Body of pancreas (tissue), 4 donors: Measurements from ENCODE around the gene TMEM145.

ENCODE experiments used
- POLR2A ChIP-seq, 3 donors: fragments of 450-650 bp; IDR thresholded peaks; one replicate each; pipeline ENCODE4 v1.6.1; 2016; ENCODE audit warnings: antibody characterized with exemption in 3 of 3, mild to moderate bottlenecking in 2 of 3
- TF ChIP-seq, protein P1 (sequence below), 7 experiments: fragments of 450-650 bp in 4 of 7; fragments of 200-600 bp in 3 of 7; sonication (generic) in 3 of 7; IDR thresholded peaks; one replicate each; pipeline ENCODE4 v1.5.1; 2016 to 2019; ENCODE audit warnings: antibody characterized with exemption in 7 of 7

- TF ChIP-seq, protein P1, sequence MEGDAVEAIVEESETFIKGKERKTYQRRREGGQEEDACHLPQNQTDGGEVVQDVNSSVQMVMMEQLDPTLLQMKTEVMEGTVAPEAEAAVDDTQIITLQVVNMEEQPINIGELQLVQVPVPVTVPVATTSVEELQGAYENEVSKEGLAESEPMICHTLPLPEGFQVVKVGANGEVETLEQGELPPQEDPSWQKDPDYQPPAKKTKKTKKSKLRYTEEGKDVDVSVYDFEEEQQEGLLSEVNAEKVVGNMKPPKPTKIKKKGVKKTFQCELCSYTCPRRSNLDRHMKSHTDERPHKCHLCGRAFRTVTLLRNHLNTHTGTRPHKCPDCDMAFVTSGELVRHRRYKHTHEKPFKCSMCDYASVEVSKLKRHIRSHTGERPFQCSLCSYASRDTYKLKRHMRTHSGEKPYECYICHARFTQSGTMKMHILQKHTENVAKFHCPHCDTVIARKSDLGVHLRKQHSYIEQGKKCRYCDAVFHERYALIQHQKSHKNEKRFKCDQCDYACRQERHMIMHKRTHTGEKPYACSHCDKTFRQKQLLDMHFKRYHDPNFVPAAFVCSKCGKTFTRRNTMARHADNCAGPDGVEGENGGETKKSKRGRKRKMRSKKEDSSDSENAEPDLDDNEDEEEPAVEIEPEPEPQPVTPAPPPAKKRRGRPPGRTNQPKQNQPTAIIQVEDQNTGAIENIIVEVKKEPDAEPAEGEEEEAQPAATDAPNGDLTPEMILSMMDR (IDR thresholded peaks at IDR 0.05), result no peak
- TF ChIP-seq POLR2A (IDR thresholded peaks at IDR 0.05), result no peak
These were observed 40.1 kb upstream of the TMEM145 start for GRCh38 chr19:42272989-42273406.
